Left ventricle myocardium inferior (tissue), 1 donor: ENCODE results near the gene PRF1. TPM values are rescaled to one million over a fixed set of nuclear protein-coding genes. Genes with fewer than 3 reads are reported as not detected.

Experiments used
- DNase-seq: peaks from one replicate; pipeline ENCODE4 v3.0.0-alpha.2; 2020
- H3K27ac ChIP-seq: fragments of 200-600 bp; replicated peaks from 2 replicates; pipeline ENCODE4 v1.8.0; 2021
- H3K27me3 ChIP-seq: fragments of 200-600 bp; 2 replicates; pipeline ENCODE4 v1.8.0; 2021; ENCODE audit warnings: low read depth
- H3K36me3 ChIP-seq: fragments of 200-600 bp; 2 replicates; pipeline ENCODE4 v1.8.0; 2021
- H3K4me1 ChIP-seq: fragments of 200-600 bp; 2 replicates; pipeline ENCODE4 v1.8.0; 2021
- H3K4me3 ChIP-seq: fragments of 200-600 bp; 2 replicates; pipeline ENCODE4 v1.8.0; 2021; ENCODE audit warnings: mild to moderate bottlenecking, moderate library complexity
- H3K9me3 ChIP-seq: fragments of 200-600 bp; replicated peaks from 2 replicates; pipeline ENCODE4 v1.8.0; 2021
- CTCF ChIP-seq: fragments of 200-600 bp; IDR thresholded peaks from 2 replicates; pipeline ENCODE4 v1.8.0; 2021; ENCODE audit warnings: antibody characterized with exemption, mild to moderate bottlenecking, borderline replicate concordance
- intact Hi-C: fragments of 100-400 bp; cut with micrococcal nuclease; formaldehyde crosslinking; loops from one replicate; pipeline ENCODE4 v1.11.0; 2022
- total RNA-seq: library from RNA; stranded (reverse); fragmentation: NEBNext Ultra II Directional; extraction: Animal tissue kit (Norgen Biotek cat#: 25700); gene quantifications from one replicate; pipeline ENCODE4 v1.2.1, GENCODE V29; 2021
- donor health status: DM: no; HTN: yes; CAD: no; lungs with severe emphysema.

PRF1 gene
- total RNA-seq, 1 donor from 2014 or later = 2.6 TPM

- intact Hi-C loops = no loop called here
- Histone ChIP-seq H3K36me3 (no peaks in the 10 kb centered on the region), H3K27ac (no peak overlapping the region), H3K27me3 (no peaks in the 10 kb centered on the region), H3K4me1 (peaks cover 50% of the 10 kb centered on the region), H3K9me3 (no peaks in the 10 kb centered on the region), H3K4me3 (no peak overlapping the region)
- DNase-seq = peak; percentile 8
- TF ChIP-seq CTCF = no peak
These were observed 44.7 kb downstream of the PRF1 start for GRCh38 chr10:70557876-70558275.

DNA sequence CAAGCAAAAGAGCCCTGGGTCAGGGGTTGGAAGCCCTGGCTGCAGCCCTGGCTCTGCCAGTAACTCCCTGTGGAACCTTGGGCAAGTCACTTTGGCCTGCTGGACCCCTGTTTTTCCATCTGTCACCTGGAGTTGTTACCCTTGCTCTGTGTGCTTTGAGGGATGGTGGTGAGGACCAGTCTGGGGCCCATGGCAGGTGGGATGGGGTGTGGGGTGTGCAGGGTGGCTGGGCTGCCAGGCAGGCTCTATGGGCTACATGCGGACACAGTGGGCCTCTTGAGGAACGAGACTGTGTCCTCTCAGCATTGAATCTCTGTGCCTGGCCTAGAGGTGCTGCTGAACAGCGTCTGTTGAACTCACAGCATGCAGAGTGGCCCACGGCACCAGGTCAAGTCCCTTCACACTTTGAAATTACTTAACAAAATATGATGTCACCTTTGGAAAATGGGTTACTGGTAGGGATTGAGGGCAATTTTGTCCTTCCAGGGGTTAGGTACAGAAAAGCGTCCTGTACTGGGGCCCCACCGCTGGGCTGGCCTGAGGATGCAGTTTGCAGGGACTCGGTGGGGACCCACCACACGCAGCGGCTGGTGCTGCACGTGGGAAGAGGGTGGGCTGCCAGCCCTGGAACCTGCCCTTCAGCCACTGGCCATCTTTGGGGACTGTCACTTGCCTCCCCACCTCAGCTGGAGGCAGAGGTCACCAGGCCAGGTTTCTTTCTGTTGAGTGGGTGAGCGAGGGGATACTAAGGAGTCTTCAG lies 45.3 kb downstream of the PRF1 start:
- no peak overlapping the region for H3K4me3 ChIP-seq
- no peak for TF ChIP-seq CTCF
- peaks cover 4% of the 10 kb centered on the region for H3K36me3 ChIP-seq
- H3K4me1 ChIP-seq = peaks cover 50% of the 10 kb centered on the region
- H3K27ac ChIP-seq = no peak overlapping the region
- no peak for DNase-seq
- intact Hi-C loops = no loop called here
- no peaks in the 10 kb centered on the region for H3K9me3 ChIP-seq
- H3K27me3 ChIP-seq = no peaks in the 10 kb centered on the region

- peak; percentile 7 for DNase-seq
- H3K36me3 ChIP-seq = peaks cover 19% of the 10 kb centered on the region
- no peak for TF ChIP-seq CTCF
These were observed 47.2 kb downstream of the PRF1 start for GRCh38 chr10:70555371-70555770.

DNA sequence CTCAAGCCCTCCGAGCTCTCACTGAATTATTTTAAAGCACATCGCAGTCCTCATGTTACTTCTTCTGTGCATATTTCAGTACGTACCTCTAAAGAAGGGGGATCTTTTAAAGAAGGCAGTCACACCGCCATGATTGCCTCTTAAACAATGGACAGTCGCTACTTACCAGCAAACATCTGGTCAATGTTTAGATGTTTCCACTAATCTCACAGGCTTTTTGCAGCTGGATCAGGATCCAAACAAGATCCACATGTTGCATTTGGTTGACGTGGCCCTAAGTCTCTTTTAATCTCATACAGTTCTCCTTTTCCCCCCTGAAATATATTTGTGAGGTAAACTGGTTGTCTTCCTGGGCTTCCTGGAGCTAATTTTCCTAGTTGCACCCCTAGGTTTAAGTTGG lies 50.0 kb downstream of the PRF1 start:
- no peak for DNase-seq
- H3K4me3 ChIP-seq = no peak overlapping the region
- no peak for TF ChIP-seq CTCF
- no peaks in the 10 kb centered on the region for H3K9me3 ChIP-seq
- intact Hi-C loops = loop anchor here (2.0 to 5.0 kb wide), 2 partner anchors 206 to 330 kb away; no protein-coding TSS in a partner anchor
- peak overlapping the region; percentile 6 for H3K27ac ChIP-seq
- H3K4me1 ChIP-seq = peaks cover 18% of the 10 kb centered on the region
- no peaks in the 10 kb centered on the region for H3K27me3 ChIP-seq
- peaks cover 27% of the 10 kb centered on the region for H3K36me3 ChIP-seq

More at GRCh38 chr10:70555371-70555770, 47.2 kb downstream of the PRF1 start:
- intact Hi-C loops = no loop called here
- Histone ChIP-seq H3K27me3 (no peaks in the 10 kb centered on the region), H3K9me3 (no peaks in the 10 kb centered on the region), H3K4me1 (peaks cover 42% of the 10 kb centered on the region), H3K27ac (no peak overlapping the region), H3K4me3 (no peak overlapping the region)

DNA sequence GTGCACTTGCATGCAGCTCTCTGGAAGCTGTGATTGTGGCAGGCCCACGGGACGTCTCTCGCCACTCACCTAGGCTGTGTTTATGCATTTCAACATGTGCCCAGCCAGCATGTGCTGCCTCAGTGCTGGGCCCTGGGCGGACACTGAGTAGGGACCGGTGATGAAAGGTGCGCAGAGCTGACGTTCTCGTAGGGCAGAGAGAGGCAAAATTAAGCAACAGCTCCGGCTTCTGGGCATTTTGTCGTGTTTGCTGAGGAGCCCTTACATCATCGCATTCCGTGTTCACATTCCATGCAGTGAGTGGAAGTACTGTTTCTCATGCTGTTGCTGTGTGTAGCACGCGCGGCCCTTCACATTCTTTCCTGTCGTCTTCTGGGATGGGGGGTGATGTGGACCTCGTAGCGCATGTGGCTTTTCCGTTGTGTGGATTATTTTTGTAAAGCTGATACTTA lies 50.5 kb downstream of the PRF1 start:
- peak overlapping the region; percentile 3 for H3K27ac ChIP-seq
- H3K36me3 ChIP-seq = peaks cover 31% of the 10 kb centered on the region
- no peaks in the 10 kb centered on the region for H3K27me3 ChIP-seq
- H3K9me3 ChIP-seq = no peaks in the 10 kb centered on the region
- DNase-seq = no peak
- H3K4me3 ChIP-seq = no peak overlapping the region
- peaks cover 18% of the 10 kb centered on the region for H3K4me1 ChIP-seq
- intact Hi-C loops = loop anchor here (2.0 to 5.0 kb wide), 2 partner anchors 207 to 330 kb away; no protein-coding TSS in a partner anchor
- no peak for TF ChIP-seq CTCF
